SK-N-SH treated with all-trans-retinoic acid at 6 μM for 48 hours (cell line): Measurements from ENCODE around the gene NDUFV3.

Experiments
- ARNTL ChIP-seq: fragments of 450-650 bp; formaldehyde crosslinking; IDR thresholded peaks from 2 replicates; pipeline ENCODE4 v1.5.0; 2020; ENCODE audit warnings: low read depth, mild to moderate bottlenecking, moderate library complexity, borderline replicate concordance
- ISL1 ChIP-seq: fragments of 250-450 bp; sonication (Bioruptor Pico); IDR thresholded peaks from 2 replicates; pipeline ENCODE4 v2.1.2; 2022; ENCODE audit warnings: mild to moderate bottlenecking, moderate library complexity
- OSR1 ChIP-seq: fragments of 250-450 bp; sonication (Bioruptor Pico); IDR thresholded peaks from 2 replicates; pipeline ENCODE4 v1.8.0; 2022; ENCODE audit warnings: moderate library complexity, mild to moderate bottlenecking, inconsistent platforms
- SNAI2 ChIP-seq: fragments of 250-450 bp; sonication (Bioruptor Pico); IDR thresholded peaks from 2 replicates; pipeline ENCODE4 v1.5.0; 2020; ENCODE audit warnings: mild to moderate bottlenecking, moderate library complexity
- TCF4 ChIP-seq: fragments of 250-450 bp; sonication (Bioruptor Pico); IDR thresholded peaks from 2 replicates; pipeline ENCODE4 v1.8.0; 2021; ENCODE audit warnings: mild to moderate bottlenecking, moderate library complexity, borderline replicate concordance
- ZC3H10 ChIP-seq: fragments of 250-450 bp; sonication (Bioruptor Pico); IDR thresholded peaks from 2 replicates; pipeline ENCODE4 v1.5.1; 2021; ENCODE audit warnings: mild to moderate bottlenecking, moderate library complexity
- ZNF70 ChIP-seq: fragments of 450-650 bp; formaldehyde crosslinking; IDR thresholded peaks from 2 replicates; pipeline ENCODE4 v1.5.0; 2020; ENCODE audit warnings: mild to moderate bottlenecking, moderate library complexity
- ZNF8 ChIP-seq: fragments of 450-650 bp; formaldehyde crosslinking; IDR thresholded peaks from 2 replicates; pipeline ENCODE4 v1.5.0; 2020; ENCODE audit warnings: mild to moderate bottlenecking, moderate library complexity
- TF ChIP-seq, protein P1 (sequence below): fragments of 250-450 bp; sonication (Bioruptor Pico); IDR thresholded peaks from 2 replicates; pipeline ENCODE4 v1.5.1; 2020; ENCODE audit warnings: low read depth, mild to moderate bottlenecking, moderate library complexity
- TF ChIP-seq, protein P2 (sequence below): fragments of 250-450 bp; sonication (Bioruptor Pico); IDR thresholded peaks from 2 replicates; pipeline ENCODE4 v1.8.0; 2020; ENCODE audit warnings: mild to moderate bottlenecking, moderate library complexity, borderline replicate concordance
- TF ChIP-seq, protein P3 (sequence below): fragments of 250-450 bp; sonication (Bioruptor Pico); IDR thresholded peaks from 2 replicates; pipeline ENCODE4 v1.8.0; 2021; ENCODE audit warnings: low read depth, mild to moderate bottlenecking, moderate library complexity, borderline replicate concordance

DNA sequence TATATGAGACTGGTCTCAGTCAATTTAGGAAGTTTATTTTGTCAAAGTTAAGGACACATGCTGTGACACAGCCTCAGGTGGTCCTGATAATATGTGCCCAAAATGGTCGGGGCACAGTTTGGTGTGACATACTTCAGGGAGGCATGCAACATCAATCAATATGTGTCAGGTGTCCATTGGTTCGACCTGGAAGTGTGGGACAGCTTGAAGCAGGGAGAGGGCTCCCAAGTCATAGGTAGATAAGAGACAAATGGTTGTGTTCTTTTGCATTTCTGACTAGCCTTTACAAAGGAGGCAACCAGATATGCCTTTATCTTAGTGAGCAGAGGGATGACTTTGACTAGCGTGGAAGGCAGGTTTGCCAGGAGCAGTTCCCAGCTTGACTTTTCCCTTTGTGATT is 36.9 kb downstream of the NDUFV3 start:
- TF ChIP-seq ZC3H10 (no peak), TCF4 (no peak), OSR1 (no peak), ARNTL (CRISPR knock-in tag) (no peak), ZNF70 (no peak), ZNF8 (no peak), SNAI2 (CRISPR knock-in tag) (no peak), ISL1 (no peak)
- TF ChIP-seq, protein P1, sequence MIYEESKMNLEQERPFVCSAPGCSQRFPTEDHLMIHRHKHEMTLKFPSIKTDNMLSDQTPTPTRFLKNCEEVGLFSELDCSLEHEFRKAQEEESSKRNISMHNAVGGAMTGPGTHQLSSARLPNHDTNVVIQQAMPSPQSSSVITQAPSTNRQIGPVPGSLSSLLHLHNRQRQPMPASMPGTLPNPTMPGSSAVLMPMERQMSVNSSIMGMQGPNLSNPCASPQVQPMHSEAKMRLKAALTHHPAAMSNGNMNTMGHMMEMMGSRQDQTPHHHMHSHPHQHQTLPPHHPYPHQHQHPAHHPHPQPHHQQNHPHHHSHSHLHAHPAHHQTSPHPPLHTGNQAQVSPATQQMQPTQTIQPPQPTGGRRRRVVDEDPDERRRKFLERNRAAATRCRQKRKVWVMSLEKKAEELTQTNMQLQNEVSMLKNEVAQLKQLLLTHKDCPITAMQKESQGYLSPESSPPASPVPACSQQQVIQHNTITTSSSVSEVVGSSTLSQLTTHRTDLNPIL (CRISPR knock-in tag): no peak
- TF ChIP-seq, protein P2, sequence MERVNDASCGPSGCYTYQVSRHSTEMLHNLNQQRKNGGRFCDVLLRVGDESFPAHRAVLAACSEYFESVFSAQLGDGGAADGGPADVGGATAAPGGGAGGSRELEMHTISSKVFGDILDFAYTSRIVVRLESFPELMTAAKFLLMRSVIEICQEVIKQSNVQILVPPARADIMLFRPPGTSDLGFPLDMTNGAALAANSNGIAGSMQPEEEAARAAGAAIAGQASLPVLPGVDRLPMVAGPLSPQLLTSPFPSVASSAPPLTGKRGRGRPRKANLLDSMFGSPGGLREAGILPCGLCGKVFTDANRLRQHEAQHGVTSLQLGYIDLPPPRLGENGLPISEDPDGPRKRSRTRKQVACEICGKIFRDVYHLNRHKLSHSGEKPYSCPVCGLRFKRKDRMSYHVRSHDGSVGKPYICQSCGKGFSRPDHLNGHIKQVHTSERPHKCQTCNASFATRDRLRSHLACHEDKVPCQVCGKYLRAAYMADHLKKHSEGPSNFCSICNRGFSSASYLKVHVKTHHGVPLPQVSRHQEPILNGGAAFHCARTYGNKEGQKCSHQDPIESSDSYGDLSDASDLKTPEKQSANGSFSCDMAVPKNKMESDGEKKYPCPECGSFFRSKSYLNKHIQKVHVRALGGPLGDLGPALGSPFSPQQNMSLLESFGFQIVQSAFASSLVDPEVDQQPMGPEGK (CRISPR knock-in tag): no peak
- TF ChIP-seq, protein P3, sequence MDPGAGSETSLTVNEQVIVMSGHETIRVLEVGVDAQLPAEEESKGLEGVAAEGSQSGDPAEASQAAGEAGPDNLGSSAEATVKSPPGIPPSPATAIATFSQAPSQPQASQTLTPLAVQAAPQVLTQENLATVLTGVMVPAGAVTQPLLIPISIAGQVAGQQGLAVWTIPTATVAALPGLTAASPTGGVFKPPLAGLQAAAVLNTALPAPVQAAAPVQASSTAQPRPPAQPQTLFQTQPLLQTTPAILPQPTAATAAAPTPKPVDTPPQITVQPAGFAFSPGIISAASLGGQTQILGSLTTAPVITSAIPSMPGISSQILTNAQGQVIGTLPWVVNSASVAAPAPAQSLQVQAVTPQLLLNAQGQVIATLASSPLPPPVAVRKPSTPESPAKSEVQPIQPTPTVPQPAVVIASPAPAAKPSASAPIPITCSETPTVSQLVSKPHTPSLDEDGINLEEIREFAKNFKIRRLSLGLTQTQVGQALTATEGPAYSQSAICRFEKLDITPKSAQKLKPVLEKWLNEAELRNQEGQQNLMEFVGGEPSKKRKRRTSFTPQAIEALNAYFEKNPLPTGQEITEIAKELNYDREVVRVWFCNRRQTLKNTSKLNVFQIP: no peak
